Measurements from ENCODE around the gene CYREN.

DNA sequence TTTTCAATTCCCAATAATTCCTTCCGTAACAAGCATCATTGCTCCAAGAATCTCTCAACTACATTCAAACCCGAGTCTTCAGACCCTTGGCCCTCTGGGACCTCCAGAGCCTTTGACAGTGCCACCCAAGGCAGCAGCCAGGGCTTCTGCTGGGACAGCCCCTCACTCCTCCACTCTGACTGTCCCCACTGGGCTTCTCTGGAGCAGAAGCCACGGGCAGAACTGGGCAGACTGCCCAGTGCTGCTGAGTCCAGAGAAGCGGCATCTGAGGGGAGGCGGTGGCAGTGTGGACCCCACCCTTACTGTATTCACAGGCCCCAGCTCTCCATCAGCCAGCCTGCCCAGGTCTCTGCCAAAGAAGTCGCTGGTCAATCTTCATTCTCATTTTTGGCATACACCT, 8.8 kb downstream of the CYREN start:
- TF ChIP-seq CTCF (IDR thresholded peaks at IDR 0.05 in 8 of 11, conservative IDR thresholded peaks at IDR 0.05 in 3 of 11) (no peak), POLR2AphosphoS5 (IDR thresholded peaks at IDR 0.05) (peak in 2 of 3 donors; percentile 21 to 42), POLR2A (IDR thresholded peaks at IDR 0.05) (no peak)
